K562 (cell line): Measurements from ENCODE around the gene DAPK1. TPM values are rescaled to one million over a fixed set of nuclear protein-coding genes. Genes with fewer than 3 reads are reported as not detected.

Experiments used
- BCOR ChIP-seq: fragments of 450-650 bp; IDR thresholded peaks from 2 replicates; pipeline ENCODE4 v1.6.1; 2016
- GATA2 ChIP-seq: sonication (generic); formaldehyde crosslinking; IDR thresholded peaks from 2 replicates; pipeline ENCODE4 v1.4.0; 2020; ENCODE audit warnings: mild to moderate bottlenecking, missing genetic modification reagents
- HNRNPUL1 ChIP-seq: fragments of 200-400 bp; formaldehyde crosslinking; IDR thresholded peaks from 2 replicates; pipeline ENCODE4 v1.6.1; 2017; ENCODE audit warnings: low read length
- NFE2 ChIP-seq: IDR thresholded peaks from 2 replicates; pipeline ENCODE4 v1.6.1; 2014; ENCODE audit warnings: antibody characterized with exemption, low read depth
- ZBTB8A ChIP-seq: fragments of 450-650 bp; IDR thresholded peaks from 2 replicates; pipeline ENCODE4 v1.6.1; 2018; ENCODE audit warnings: mild to moderate bottlenecking, moderate library complexity; ENCODE audit not compliant: partially characterized antibody
- ZNF239 ChIP-seq: fragments of 250-450 bp; sonication (Bioruptor Pico); IDR thresholded peaks from 2 replicates; pipeline ENCODE4 v1.4.0; 2020; ENCODE audit warnings: mild to moderate bottlenecking
- ZNF253 ChIP-seq: fragments of 250-450 bp; sonication (Bioruptor Pico); conservative IDR thresholded peaks from 2 replicates; pipeline ENCODE4 v1.6.1; 2021; ENCODE audit warnings: mild to moderate bottlenecking
- polyA plus RNA-seq, 8 experiments: library from polyadenylated mRNA; depleted of rRNA in 4 of 8; stranded (reverse) in 5 of 8; unstranded in 3 of 8; fragments of >200 nt; fragmentation: Nextera tagmentation in 2 of 8; fragmentation: Illumina TruSeq in 1 of 8; extraction: Ambion mirVana in 2 of 8; extraction: Trizol in 1 of 8; gene quantifications; 2 replicates each; pipeline versions ENCODE4 v1.2.1 to v1.2.3, GENCODE V29; 2011 to 2014; ENCODE audit warnings: inconsistent platforms in 1 of 8, missing spikeins in 1 of 8
- total RNA-seq, 7 experiments: library from RNA; depleted of rRNA in 6 of 7; stranded (reverse); fragments of >200 nt in 6 of 7; fragmentation: Illumina TruSeq in 2 of 7; extraction: Trizol in 2 of 7; gene quantifications; 2 replicates each; pipeline versions ENCODE4 v1.2.1 to v1.2.3, GENCODE V29; 2011 to 2021; ENCODE audit warnings: low replicate concordance in 1 of 7
- TF ChIP-seq, protein P1 (sequence below): fragments of 450-650 bp; IDR thresholded peaks from 2 replicates; pipeline ENCODE4 v1.6.1; 2018; ENCODE audit not compliant: partially characterized antibody
- TF ChIP-seq, protein P2 (sequence below): IDR thresholded peaks from 3 replicates; pipeline ENCODE4 v1.6.1; 2011; ENCODE audit warnings: borderline replicate concordance, mild to moderate bottlenecking; ENCODE audit not compliant: insufficient read length, insufficient read depth
- TF ChIP-seq, protein P3 (sequence below): sonication (generic); formaldehyde crosslinking; IDR thresholded peaks from 2 replicates; pipeline ENCODE4 v1.5.0; 2020; ENCODE audit warnings: missing genetic modification reagents
- TF ChIP-seq, protein P4 (sequence below), 3 experiments: fragments of 200-800 bp in 1 of 3; fragments of 250-450 bp in 1 of 3; fragments of 450-650 bp in 1 of 3; sonication (Bioruptor Pico) in 1 of 3; sonication (Bioruptor generic) in 1 of 3; formaldehyde crosslinking in 1 of 3; IDR thresholded peaks; 2 replicates each; pipeline versions ENCODE4 v1.6.1 to v1.8.0; 2016 to 2022; ENCODE audit warnings: mild to moderate bottlenecking in 2 of 3, missing genetic modification characterization in 2 of 3, missing compliant biosample characterization in 1 of 3, moderate library complexity in 1 of 3
- TF ChIP-seq, protein P5 (sequence below): fragments of 250-450 bp; sonication (Bioruptor Pico); IDR thresholded peaks from 2 replicates; pipeline ENCODE4 v1.8.0; 2022; ENCODE audit warnings: inconsistent platforms
- TF ChIP-seq, protein P6 (sequence below): fragments of 250-450 bp; sonication (Bioruptor Pico); IDR thresholded peaks from 2 replicates; pipeline ENCODE4 v1.9.0; 2021; ENCODE audit warnings: mild to moderate bottlenecking, inconsistent platforms

DAPK1 gene
- total and polyA plus RNA-seq, 9 of the 15 experiments (the other 6 are each of a cell fraction or from before 2014, with no cell fraction given): 1.7 to 26.4 (median 15.8) TPM

DNA sequence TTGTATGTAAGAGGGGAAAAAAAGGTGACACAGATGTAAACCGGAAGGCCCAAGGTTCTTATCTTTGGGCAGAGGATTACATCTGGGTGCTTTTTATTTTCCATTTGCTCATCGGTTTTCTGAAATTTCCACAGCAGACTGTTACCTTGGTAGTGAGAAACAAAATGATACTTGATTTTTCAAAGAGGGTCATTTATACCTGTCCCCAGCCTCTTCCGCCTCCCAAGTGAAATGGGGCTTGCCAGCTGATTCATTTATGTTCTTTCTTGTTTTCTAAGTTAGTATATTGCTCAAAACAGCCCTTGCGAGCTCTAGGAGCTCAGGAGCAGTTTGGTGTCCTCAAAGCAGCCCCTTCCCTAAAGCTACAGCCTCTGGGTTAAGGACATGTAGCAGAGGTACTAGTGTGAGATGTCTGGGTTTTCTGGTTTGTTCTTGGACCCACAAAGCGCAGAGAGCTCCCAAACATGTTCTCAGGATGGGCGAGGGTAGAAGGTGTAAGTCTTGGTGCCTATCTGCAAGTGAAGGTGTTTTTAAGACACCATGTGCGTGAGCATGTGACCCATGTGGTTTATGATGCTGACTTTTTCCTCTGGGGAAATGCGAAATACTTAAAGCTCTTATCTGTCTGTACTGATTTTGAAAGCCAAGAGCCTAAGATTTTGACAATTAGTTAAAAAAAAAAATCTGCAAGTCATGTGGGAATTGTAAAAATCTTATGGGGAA is 38.3 kb downstream of the DAPK1 start (continued):
- TF ChIP-seq, protein P1, sequence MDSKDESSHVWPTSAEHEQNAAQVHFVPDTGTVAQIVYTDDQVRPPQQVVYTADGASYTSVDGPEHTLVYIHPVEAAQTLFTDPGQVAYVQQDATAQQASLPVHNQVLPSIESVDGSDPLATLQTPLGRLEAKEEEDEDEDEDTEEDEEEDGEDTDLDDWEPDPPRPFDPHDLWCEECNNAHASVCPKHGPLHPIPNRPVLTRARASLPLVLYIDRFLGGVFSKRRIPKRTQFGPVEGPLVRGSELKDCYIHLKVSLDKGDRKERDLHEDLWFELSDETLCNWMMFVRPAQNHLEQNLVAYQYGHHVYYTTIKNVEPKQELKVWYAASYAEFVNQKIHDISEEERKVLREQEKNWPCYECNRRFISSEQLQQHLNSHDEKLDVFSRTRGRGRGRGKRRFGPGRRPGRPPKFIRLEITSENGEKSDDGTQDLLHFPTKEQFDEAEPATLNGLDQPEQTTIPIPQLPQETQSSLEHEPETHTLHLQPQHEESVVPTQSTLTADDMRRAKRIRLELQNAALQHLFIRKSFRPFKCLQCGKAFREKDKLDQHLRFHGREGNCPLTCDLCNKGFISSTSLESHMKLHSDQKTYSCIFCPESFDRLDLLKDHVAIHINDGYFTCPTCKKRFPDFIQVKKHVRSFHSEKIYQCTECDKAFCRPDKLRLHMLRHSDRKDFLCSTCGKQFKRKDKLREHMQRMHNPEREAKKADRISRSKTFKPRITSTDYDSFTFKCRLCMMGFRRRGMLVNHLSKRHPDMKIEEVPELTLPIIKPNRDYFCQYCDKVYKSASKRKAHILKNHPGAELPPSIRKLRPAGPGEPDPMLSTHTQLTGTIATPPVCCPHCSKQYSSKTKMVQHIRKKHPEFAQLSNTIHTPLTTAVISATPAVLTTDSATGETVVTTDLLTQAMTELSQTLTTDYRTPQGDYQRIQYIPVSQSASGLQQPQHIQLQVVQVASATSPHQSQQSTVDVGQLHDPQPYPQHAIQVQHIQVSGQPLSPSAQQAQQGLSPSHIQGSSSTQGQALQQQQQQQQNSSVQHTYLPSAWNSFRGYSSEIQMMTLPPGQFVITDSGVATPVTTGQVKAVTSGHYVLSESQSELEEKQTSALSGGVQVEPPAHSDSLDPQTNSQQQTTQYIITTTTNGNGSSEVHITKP: no peak
- TF ChIP-seq, protein P2, sequence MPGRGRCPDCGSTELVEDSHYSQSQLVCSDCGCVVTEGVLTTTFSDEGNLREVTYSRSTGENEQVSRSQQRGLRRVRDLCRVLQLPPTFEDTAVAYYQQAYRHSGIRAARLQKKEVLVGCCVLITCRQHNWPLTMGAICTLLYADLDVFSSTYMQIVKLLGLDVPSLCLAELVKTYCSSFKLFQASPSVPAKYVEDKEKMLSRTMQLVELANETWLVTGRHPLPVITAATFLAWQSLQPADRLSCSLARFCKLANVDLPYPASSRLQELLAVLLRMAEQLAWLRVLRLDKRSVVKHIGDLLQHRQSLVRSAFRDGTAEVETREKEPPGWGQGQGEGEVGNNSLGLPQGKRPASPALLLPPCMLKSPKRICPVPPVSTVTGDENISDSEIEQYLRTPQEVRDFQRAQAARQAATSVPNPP: no peak
- TF ChIP-seq ZNF253 (CRISPR knock-in tag) (no peak), ZBTB8A (no peak), NFE2 (peak; percentile 35; the same call in 1 of the 2 replicates), BCOR (no peak), GATA2 (CRISPR knock-in tag) (no peak), ZNF239 (CRISPR knock-in tag) (no peak), HNRNPUL1 (no peak)
- TF ChIP-seq, protein P3, sequence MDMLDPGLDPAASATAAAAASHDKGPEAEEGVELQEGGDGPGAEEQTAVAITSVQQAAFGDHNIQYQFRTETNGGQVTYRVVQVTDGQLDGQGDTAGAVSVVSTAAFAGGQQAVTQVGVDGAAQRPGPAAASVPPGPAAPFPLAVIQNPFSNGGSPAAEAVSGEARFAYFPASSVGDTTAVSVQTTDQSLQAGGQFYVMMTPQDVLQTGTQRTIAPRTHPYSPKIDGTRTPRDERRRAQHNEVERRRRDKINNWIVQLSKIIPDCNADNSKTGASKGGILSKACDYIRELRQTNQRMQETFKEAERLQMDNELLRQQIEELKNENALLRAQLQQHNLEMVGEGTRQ (CRISPR knock-in tag): peak; percentile 28; the same call in 1 of the 2 replicates
- TF ChIP-seq, protein P4, sequence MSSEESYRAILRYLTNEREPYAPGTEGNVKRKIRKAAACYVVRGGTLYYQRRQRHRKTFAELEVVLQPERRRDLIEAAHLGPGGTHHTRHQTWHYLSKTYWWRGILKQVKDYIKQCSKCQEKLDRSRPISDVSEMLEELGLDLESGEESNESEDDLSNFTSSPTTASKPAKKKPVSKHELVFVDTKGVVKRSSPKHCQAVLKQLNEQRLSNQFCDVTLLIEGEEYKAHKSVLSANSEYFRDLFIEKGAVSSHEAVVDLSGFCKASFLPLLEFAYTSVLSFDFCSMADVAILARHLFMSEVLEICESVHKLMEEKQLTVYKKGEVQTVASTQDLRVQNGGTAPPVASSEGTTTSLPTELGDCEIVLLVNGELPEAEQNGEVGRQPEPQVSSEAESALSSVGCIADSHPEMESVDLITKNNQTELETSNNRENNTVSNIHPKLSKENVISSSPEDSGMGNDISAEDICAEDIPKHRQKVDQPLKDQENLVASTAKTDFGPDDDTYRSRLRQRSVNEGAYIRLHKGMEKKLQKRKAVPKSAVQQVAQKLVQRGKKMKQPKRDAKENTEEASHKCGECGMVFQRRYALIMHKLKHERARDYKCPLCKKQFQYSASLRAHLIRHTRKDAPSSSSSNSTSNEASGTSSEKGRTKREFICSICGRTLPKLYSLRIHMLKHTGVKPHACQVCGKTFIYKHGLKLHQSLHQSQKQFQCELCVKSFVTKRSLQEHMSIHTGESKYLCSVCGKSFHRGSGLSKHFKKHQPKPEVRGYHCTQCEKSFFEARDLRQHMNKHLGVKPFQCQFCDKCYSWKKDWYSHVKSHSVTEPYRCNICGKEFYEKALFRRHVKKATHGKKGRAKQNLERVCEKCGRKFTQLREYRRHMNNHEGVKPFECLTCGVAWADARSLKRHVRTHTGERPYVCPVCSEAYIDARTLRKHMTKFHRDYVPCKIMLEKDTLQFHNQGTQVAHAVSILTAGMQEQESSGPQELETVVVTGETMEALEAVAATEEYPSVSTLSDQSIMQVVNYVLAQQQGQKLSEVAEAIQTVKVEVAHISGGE (CRISPR knock-in tag; IDR thresholded peaks at IDR 0.05): no peak
- TF ChIP-seq, protein P5, sequence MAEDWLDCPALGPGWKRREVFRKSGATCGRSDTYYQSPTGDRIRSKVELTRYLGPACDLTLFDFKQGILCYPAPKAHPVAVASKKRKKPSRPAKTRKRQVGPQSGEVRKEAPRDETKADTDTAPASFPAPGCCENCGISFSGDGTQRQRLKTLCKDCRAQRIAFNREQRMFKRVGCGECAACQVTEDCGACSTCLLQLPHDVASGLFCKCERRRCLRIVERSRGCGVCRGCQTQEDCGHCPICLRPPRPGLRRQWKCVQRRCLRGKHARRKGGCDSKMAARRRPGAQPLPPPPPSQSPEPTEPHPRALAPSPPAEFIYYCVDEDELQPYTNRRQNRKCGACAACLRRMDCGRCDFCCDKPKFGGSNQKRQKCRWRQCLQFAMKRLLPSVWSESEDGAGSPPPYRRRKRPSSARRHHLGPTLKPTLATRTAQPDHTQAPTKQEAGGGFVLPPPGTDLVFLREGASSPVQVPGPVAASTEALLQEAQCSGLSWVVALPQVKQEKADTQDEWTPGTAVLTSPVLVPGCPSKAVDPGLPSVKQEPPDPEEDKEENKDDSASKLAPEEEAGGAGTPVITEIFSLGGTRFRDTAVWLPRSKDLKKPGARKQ: no peak
- TF ChIP-seq, protein P6, sequence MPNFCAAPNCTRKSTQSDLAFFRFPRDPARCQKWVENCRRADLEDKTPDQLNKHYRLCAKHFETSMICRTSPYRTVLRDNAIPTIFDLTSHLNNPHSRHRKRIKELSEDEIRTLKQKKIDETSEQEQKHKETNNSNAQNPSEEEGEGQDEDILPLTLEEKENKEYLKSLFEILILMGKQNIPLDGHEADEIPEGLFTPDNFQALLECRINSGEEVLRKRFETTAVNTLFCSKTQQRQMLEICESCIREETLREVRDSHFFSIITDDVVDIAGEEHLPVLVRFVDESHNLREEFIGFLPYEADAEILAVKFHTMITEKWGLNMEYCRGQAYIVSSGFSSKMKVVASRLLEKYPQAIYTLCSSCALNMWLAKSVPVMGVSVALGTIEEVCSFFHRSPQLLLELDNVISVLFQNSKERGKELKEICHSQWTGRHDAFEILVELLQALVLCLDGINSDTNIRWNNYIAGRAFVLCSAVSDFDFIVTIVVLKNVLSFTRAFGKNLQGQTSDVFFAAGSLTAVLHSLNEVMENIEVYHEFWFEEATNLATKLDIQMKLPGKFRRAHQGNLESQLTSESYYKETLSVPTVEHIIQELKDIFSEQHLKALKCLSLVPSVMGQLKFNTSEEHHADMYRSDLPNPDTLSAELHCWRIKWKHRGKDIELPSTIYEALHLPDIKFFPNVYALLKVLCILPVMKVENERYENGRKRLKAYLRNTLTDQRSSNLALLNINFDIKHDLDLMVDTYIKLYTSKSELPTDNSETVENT (CRISPR knock-in tag): no peak
